Gastrocnemius medialis (tissue), 4 donors: ENCODE measurements around the gene INAVA. TPM values are rescaled to one million over a fixed set of nuclear protein-coding genes. Genes with fewer than 3 reads are reported as not detected.
"Not testable (repeated sequence)": the region's sequence is repeated elsewhere in the genome, so short reads cannot be mapped to it uniquely, and the experiment has no call there.

Experiments
- ATAC-seq, 2 donors: fragments of 150-250 bp; one replicate each; pipeline ENCODE4 v1.9.1; 2016
- DNase-seq, 2 donors: peaks; one replicate each; pipeline ENCODE4 v3.0.0-alpha.2; 2019
- H3K27ac ChIP-seq, 4 donors: fragments of 200-600 bp; sonication (generic); 1 replicate in 1 of 4; 2 replicates in 3 of 4; pipeline ENCODE4 v1.5.1; 2016 to 2018; ENCODE audit warnings: mild to moderate bottlenecking in 2 of 4, moderate library complexity in 1 of 4
- H3K27me3 ChIP-seq, 3 donors: fragments of 200-600 bp; sonication (generic) in 2 of 3; 1 replicate in 1 of 3; 2 replicates in 2 of 3; pipeline versions ENCODE4 v1.5.1 to v1.6.0; 2016 to 2019; ENCODE audit warnings: mild to moderate bottlenecking in 1 of 3, moderate library complexity in 1 of 3
- H3K36me3 ChIP-seq, 2 donors: fragments of 200-600 bp; sonication (generic) in 1 of 2; one replicate each; pipeline ENCODE4 v1.5.1; 2017 to 2018
- H3K4me1 ChIP-seq, 2 donors: fragments of 200-600 bp; sonication (generic) in 1 of 2; one replicate each; pipeline ENCODE4 v1.5.1; 2016 to 2017; ENCODE audit warnings: mild to moderate bottlenecking in 2 of 2
- H3K4me3 ChIP-seq, 4 donors: fragments of 200-600 bp; sonication (generic) in 3 of 4; 1 replicate in 1 of 4; 2 replicates in 3 of 4; pipeline ENCODE4 v1.5.1; 2016 to 2019; ENCODE audit warnings: mild to moderate bottlenecking in 2 of 4
- H3K9me3 ChIP-seq, 3 donors: fragments of 200-600 bp; sonication (generic) in 2 of 3; 1 replicate in 1 of 3; 2 replicates in 2 of 3; pipeline ENCODE4 v1.5.1; 2016 to 2019
- POLR2A ChIP-seq, 2 donors: fragments of 450-650 bp; IDR thresholded peaks; one replicate each; pipeline ENCODE4 v1.6.1; 2017; ENCODE audit warnings: antibody characterized with exemption in 2 of 2, mild to moderate bottlenecking in 2 of 2, moderate library complexity in 2 of 2
- in situ Hi-C, 4 donors: fragments of 200-750 bp; cut with MboI; loops; one replicate each; pipeline versions ENCODE4 v1.15.0 to v1.8.0; 2017; ENCODE audit warnings: low sequenced_read_pairs in 4 of 4
- intact Hi-C: fragments of 100-400 bp; cut with DNase I; formaldehyde crosslinking; loops from one replicate; pipeline ENCODE4 v1.15.1; 2023; ENCODE audit warnings: low total_unique reads
- total RNA-seq, 4 donors: library from RNA; depleted of rRNA; stranded (reverse); fragments of >200 nt; gene quantifications; one replicate each; pipeline versions ENCODE4 v1.1.0 to v1.2.3, GENCODE V29; 2016
- TF ChIP-seq, protein P1 (sequence below), 5 experiments: fragments of 450-650 bp in 3 of 5; fragments of 200-600 bp in 2 of 5; sonication (generic) in 2 of 5; IDR thresholded peaks in 4 of 5; conservative IDR thresholded peaks in 1 of 5; 1 replicate in 4 of 5; 2 replicates in 1 of 5; pipeline ENCODE4 v1.5.1; 2016 to 2019; ENCODE audit warnings: antibody characterized with exemption in 5 of 5, mild to moderate bottlenecking in 3 of 5, moderate library complexity in 3 of 5

Gene INAVA
- total RNA-seq, 4 donors from 2014 or later: 0.58 TPM; not detected in 3

DNA sequence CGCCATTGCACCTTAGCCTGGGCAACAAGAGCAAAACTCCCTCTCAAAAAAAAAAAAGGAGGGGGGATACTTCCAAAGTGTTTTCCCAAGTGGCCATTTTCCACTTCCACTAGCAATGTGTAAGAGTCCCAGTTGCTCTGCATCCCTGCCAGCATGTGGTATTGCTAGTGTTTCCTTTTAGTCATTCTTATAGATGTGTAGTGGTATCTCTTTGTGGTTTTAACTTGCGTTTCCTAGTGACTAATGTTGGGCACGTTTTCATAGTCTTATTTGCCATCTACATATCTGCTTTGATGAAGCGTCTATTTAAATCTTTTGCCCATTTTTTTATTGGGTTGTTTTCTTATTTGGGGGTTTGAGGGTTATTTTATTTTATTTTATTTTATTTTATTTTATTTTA is 31.1 kb downstream of the INAVA start:
- H3K27ac ChIP-seq: no peak overlapping the region
- no peaks in the 10 kb centered on the region for H3K9me3 ChIP-seq
- intact Hi-C loops (no loop called here), in situ Hi-C loops (no loop called here)
- DNase-seq: no peak
- H3K4me1 ChIP-seq: no peaks in the 10 kb centered on the region
- TF ChIP-seq, protein P1, sequence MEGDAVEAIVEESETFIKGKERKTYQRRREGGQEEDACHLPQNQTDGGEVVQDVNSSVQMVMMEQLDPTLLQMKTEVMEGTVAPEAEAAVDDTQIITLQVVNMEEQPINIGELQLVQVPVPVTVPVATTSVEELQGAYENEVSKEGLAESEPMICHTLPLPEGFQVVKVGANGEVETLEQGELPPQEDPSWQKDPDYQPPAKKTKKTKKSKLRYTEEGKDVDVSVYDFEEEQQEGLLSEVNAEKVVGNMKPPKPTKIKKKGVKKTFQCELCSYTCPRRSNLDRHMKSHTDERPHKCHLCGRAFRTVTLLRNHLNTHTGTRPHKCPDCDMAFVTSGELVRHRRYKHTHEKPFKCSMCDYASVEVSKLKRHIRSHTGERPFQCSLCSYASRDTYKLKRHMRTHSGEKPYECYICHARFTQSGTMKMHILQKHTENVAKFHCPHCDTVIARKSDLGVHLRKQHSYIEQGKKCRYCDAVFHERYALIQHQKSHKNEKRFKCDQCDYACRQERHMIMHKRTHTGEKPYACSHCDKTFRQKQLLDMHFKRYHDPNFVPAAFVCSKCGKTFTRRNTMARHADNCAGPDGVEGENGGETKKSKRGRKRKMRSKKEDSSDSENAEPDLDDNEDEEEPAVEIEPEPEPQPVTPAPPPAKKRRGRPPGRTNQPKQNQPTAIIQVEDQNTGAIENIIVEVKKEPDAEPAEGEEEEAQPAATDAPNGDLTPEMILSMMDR (IDR thresholded peaks at IDR 0.05 in 4 of 5, conservative IDR thresholded peaks at IDR 0.05 in 1 of 5): no peak
- no peak for TF ChIP-seq POLR2A (IDR thresholded peaks at IDR 0.05)
- no peak for ATAC-seq
- H3K4me3 ChIP-seq: no peak overlapping the region
- H3K27me3 ChIP-seq: no peaks in the 10 kb centered on the region
- H3K36me3 ChIP-seq: no peaks in the 10 kb centered on the region

DNA sequence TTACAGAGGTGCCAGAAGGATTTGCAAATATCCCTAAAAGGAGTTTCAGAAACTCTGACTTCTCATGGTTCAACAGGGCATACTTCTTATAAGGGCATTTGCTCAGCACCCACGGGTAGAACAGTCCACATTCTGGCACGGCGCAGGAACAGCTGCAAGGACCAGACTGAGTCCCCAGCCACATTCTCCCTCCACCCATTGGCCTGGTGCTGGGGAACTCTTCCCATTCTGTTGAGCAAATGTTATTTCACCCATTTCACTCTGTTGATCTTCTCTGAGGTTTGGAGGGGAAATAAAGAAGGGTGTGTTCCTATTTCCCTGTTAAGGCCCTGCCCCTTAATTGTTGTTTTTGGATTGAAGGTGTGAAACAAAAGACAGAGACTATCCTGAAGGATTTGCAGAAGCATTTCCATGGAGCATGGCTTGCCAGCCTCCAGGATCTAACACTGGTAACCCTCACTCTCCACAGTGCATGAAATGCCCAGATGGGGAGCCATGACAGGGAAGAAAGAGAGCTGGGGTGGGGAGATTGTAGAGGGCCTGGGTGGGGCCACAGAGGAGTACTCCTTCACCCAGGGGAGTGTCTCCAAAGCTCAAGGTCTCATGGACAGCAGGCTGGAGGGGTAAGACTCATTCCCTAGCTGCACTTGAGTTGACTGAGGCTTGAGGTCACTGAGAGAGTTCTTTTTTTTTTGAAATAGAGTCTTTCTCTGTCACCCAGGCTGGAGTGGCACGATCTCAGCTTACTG is 35.0 kb downstream of the INAVA start:
- intact Hi-C loops: no loop called here
- H3K4me3 ChIP-seq: no peak overlapping the region
- no peaks in the 10 kb centered on the region for H3K36me3 ChIP-seq
- TF ChIP-seq, protein P1 (IDR thresholded peaks at IDR 0.05 in 4 of 5, conservative IDR thresholded peaks at IDR 0.05 in 1 of 5): no peak
- no peak for TF ChIP-seq POLR2A (IDR thresholded peaks at IDR 0.05)
- no peaks in the 10 kb centered on the region for H3K27me3 ChIP-seq
- H3K4me1 ChIP-seq: no peaks in the 10 kb centered on the region
- peak in 1 of 2 donors; percentile 64 for ATAC-seq
- H3K27ac ChIP-seq: no peak overlapping the region
- DNase-seq: peak in 1 of 2 donors; percentile 25
- no peaks in the 10 kb centered on the region for H3K9me3 ChIP-seq
- in situ Hi-C loops: no loop called here

DNA sequence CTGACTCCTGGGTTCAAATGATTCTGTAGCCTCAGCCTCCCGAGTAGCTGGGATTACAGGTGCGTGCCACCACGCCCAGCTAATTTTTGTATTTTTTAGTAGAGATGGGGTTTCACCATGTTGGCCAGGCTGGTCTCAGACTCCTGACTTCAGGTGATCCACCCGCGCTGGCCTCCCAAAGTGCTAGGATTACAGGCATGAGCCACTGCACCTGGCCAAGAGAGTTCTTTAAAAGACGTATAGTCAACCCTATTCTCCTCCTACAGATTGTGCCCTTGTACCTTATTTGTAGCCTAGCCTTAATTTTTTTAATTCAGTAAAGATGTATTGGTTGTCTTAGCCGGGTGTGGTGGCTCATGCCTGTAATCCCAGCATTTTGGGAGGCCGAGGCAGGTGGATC is 35.6 kb downstream of the INAVA start:
- in situ Hi-C loops, H3K4me3 ChIP-seq, H3K9me3 ChIP-seq, H3K36me3 ChIP-seq, DNase-seq, H3K4me1 ChIP-seq, intact Hi-C loops, H3K27ac ChIP-seq, ATAC-seq, H3K27me3 ChIP-seq: not testable (repeated sequence)

DNA sequence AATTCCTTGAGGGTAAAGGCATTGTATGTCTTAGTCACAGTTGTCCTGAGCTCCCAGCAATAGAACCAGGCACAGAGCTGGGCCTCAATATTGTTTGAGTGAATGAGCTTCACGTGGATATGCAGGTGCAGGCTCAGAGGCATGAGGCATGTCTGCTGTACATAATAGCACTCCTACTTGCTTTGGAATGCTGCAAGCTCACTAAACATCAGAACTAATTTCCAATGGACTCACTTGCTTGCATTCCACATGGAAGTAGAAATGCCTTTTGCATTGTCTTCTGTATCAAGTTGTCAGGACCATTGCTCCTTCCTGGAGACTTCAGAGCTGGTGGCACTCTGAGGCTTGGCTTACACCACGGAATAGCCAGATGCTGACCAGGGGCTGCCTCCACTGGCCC is 37.1 kb downstream of the INAVA start:
- Histone ChIP-seq H3K27ac (no peak overlapping the region), H3K36me3 (no peaks in the 10 kb centered on the region), H3K4me1 (no peaks in the 10 kb centered on the region), H3K27me3 (no peaks in the 10 kb centered on the region), H3K4me3 (no peak overlapping the region), H3K9me3 (no peaks in the 10 kb centered on the region)
- ATAC-seq (no peak), DNase-seq (no peak)
- intact Hi-C loops (no loop called here), in situ Hi-C loops (no loop called here)
- TF ChIP-seq, protein P1 (IDR thresholded peaks at IDR 0.05 in 4 of 5, conservative IDR thresholded peaks at IDR 0.05 in 1 of 5): no peak
- TF ChIP-seq POLR2A (IDR thresholded peaks at IDR 0.05): no peak

DNA sequence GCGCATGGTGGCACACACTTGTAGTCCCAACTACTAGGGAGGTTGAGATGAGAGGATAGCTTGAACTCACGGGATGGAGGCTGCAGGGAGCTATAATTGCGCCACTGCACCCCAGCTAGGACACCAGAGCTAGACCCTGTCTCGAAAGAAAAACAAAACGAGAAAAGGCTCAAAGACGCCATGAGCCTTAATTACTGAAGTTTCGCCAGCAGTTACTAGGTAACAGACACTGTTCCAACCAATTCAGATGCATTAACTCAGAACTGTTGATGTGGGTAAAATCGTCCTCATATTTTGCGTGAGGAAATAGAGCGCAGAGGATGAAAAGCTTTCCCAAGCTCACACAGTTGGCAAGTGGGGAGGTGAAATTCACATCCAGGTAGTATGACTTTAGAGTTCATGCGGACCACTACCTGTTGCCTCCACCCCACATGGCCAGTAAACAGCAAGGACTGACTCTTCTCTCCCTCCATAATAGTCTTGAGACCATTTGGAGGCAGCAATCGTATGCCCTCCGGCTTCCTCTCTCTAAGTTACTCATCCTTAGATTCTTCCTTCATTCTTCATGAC is 40.1 kb downstream of the INAVA start:
- DNase-seq: no peak

DNA sequence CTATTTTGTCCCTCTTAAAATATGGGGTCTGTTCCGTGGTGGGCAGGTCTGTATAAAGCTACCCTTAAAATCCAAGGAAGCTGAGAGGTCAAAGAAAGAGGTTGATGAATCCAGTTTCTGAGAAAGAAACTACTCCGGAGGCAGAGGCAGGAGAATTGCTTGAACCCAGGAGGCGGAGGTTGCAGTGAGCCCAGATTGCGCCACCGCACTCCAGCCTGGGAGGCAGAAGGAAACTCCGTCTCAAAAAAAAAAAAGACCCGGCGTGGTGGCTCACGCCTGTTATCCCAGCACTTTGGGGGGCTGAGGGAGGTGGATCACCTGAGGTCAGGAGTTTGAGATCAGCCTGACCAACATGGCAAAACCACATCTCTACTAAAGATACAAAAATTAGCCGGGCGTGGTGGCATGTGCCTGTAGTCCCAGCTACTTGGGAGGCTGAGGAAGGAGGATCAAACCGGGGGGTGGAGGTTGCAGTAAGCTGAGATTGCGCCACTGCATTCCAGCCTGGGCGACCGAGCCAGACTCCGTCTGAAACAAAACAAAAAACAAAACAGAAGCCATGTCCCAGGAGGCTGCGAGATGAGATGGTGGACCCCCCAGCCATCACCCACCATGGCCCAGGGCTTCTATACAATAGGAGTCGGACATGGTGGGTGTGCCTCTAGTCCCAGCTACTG is 40.7 kb downstream of the INAVA start:
- in situ Hi-C loops, H3K27ac ChIP-seq, H3K9me3 ChIP-seq, intact Hi-C loops, ATAC-seq, H3K4me1 ChIP-seq, H3K36me3 ChIP-seq, H3K27me3 ChIP-seq, DNase-seq, H3K4me3 ChIP-seq: not testable (repeated sequence)

More for the DNA sequence above, 40.1 kb downstream of the INAVA start:
- no peak for ATAC-seq
- Histone ChIP-seq H3K9me3 (no peaks in the 10 kb centered on the region), H3K36me3 (no peaks in the 10 kb centered on the region), H3K4me1 (no peaks in the 10 kb centered on the region), H3K4me3 (no peak overlapping the region), H3K27ac (no peak overlapping the region), H3K27me3 (no peaks in the 10 kb centered on the region)
- TF ChIP-seq POLR2A (IDR thresholded peaks at IDR 0.05): no peak
- TF ChIP-seq, protein P1 (IDR thresholded peaks at IDR 0.05 in 4 of 5, conservative IDR thresholded peaks at IDR 0.05 in 1 of 5): no peak
- in situ Hi-C loops (no loop called here), intact Hi-C loops (no loop called here)
